Measurements from ENCODE around the gene BMP10.

DNA sequence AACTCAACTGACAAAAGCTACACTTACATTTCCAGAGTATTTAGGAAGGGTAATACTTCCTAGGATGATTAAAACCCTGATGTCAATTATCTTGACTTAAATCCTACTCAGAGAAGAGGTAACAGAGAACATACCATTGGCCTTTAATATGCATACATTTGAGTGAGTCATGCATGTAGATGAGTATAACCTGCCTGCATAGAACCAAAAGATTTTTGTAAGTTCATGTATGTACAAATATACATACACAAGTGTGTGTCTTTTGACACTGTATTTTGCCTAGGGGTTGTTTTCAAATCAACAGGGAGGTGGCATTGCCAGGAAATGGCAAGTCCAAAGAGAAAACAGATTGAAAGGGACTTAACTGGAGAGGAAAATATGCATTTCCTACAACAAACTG lies 6.1 kb downstream of the BMP10 start:
- TF ChIP-seq, protein P1, sequence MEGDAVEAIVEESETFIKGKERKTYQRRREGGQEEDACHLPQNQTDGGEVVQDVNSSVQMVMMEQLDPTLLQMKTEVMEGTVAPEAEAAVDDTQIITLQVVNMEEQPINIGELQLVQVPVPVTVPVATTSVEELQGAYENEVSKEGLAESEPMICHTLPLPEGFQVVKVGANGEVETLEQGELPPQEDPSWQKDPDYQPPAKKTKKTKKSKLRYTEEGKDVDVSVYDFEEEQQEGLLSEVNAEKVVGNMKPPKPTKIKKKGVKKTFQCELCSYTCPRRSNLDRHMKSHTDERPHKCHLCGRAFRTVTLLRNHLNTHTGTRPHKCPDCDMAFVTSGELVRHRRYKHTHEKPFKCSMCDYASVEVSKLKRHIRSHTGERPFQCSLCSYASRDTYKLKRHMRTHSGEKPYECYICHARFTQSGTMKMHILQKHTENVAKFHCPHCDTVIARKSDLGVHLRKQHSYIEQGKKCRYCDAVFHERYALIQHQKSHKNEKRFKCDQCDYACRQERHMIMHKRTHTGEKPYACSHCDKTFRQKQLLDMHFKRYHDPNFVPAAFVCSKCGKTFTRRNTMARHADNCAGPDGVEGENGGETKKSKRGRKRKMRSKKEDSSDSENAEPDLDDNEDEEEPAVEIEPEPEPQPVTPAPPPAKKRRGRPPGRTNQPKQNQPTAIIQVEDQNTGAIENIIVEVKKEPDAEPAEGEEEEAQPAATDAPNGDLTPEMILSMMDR (IDR thresholded peaks at IDR 0.05; ENCODE audit: low read depth, low read length) = no peak
- TF ChIP-seq POLR2A (IDR thresholded peaks at IDR 0.05; ENCODE audit: extremely low read depth, insufficient read length) = no peak
- TF ChIP-seq, protein P2, sequence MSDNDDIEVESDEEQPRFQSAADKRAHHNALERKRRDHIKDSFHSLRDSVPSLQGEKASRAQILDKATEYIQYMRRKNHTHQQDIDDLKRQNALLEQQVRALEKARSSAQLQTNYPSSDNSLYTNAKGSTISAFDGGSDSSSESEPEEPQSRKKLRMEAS (IDR thresholded peaks at IDR 0.05; ENCODE audit: low read depth, low read length) = no peak

Data from NB4 (cell line).